ENCODE results near the gene MPRIP.
"Not testable (repeated sequence)": the region's sequence is repeated elsewhere in the genome, so short reads cannot be mapped to it uniquely, and the experiment has no call there.

- TF ChIP-seq MYNN (tag by site-specific recombination; IDR thresholded peaks at IDR 0.05; ENCODE audit: borderline replicate concordance); ZFP3 (tag by site-specific recombination; IDR thresholded peaks at IDR 0.05; ENCODE audit: low read depth); ZNF529 (tag by site-specific recombination; IDR thresholded peaks at IDR 0.05; ENCODE audit: insufficient replicate concordance); SCRT1 (tag by site-specific recombination; IDR thresholded peaks at IDR 0.05; ENCODE audit: borderline replicate concordance); ZNF426 (tag by site-specific recombination; IDR thresholded peaks at IDR 0.05); ZBTB21 (tag by site-specific recombination; IDR thresholded peaks at IDR 0.05); CTCF (tag by site-specific recombination; IDR thresholded peaks at IDR 0.05): not testable (repeated sequence)
These were observed 37.2 kb upstream of the MPRIP start for GRCh38 chr17:17004997-17005614.
